Heart left ventricle (tissue), 16 donors: ENCODE data around the gene ITGAV. TPM values are rescaled to one million over a fixed set of nuclear protein-coding genes. Genes with fewer than 3 reads are reported as not detected.

Experiments used
- ATAC-seq, 4 donors: fragments of 200-7000 bp; cut with Tn5 transposase; one replicate each; pipeline ENCODE4 v1.9.1; 2020 to 2022; ENCODE audit warnings: moderate library complexity in 4 of 4, mild to moderate bottlenecking in 3 of 4, moderate number of reproducible peaks in 1 of 4
- DNase-seq, 5 donors: peaks; one replicate each; pipeline ENCODE4 v3.0.0-alpha.2; 2020
- H3K27ac ChIP-seq, 12 donors: fragments of 200-600 bp; sonication (generic) in 4 of 12; one replicate each; pipeline versions ENCODE4 v1.5.0 to v1.8.0; 2016 to 2022; ENCODE audit warnings: mild to moderate bottlenecking in 2 of 12
- H3K27me3 ChIP-seq, 9 donors: fragments of 200-600 bp; sonication (generic) in 2 of 9; one replicate each; pipeline versions ENCODE4 v1.5.1 to v1.8.0; 2016 to 2022; ENCODE audit warnings: mild to moderate bottlenecking in 3 of 9
- H3K36me3 ChIP-seq, 9 donors: fragments of 200-600 bp; sonication (generic) in 2 of 9; one replicate each; pipeline versions ENCODE4 v1.5.0 to v1.8.0; 2018 to 2022; ENCODE audit warnings: mild to moderate bottlenecking in 2 of 9
- H3K4me1 ChIP-seq, 12 donors: fragments of 200-600 bp; sonication (generic) in 4 of 12; one replicate each; pipeline versions ENCODE4 v1.5.0 to v1.8.0; 2016 to 2022; ENCODE audit warnings: mild to moderate bottlenecking in 3 of 12
- H3K4me3 ChIP-seq, 12 donors: fragments of 200-600 bp; sonication (generic) in 4 of 12; one replicate each; pipeline versions ENCODE4 v1.5.0 to v1.8.0; 2017 to 2022; ENCODE audit warnings: mild to moderate bottlenecking in 9 of 12, moderate library complexity in 4 of 12
- H3K9me3 ChIP-seq, 12 donors: fragments of 200-600 bp; sonication (generic) in 4 of 12; one replicate each; pipeline versions ENCODE4 v1.5.0 to v1.8.0; 2016 to 2022; ENCODE audit warnings: mild to moderate bottlenecking in 1 of 12
- POLR2A ChIP-seq, 2 donors: fragments of 450-650 bp; IDR thresholded peaks; one replicate each; pipeline ENCODE4 v1.6.1; 2017; ENCODE audit warnings: antibody characterized with exemption in 2 of 2, mild to moderate bottlenecking in 2 of 2, moderate library complexity in 2 of 2
- WGBS, 4 donors: extraction: QIAGEN DNeasy Blood & Tissue Kit in 2 of 4; methylation state at CpG; one replicate each; pipeline versions ENCODE4 v1.1.5 to v1.1.7; 2013 to 2018; 5-methylcytosine and 5-hydroxymethylcytosine counted together
- intact Hi-C, 10 donors: fragments of 100-400 bp; cut with DNase I; formaldehyde crosslinking; loops; one replicate each; pipeline versions ENCODE4 v1.11.1 to v1.14.2; 2022
- polyA plus RNA-seq, 2 donors: library from polyadenylated mRNA; stranded (reverse); fragments of 200-250 nt; gene quantifications; one replicate each; pipeline ENCODE4 v1.2.3, GENCODE V29; 2013
- total RNA-seq, 9 donors: library from RNA; depleted of rRNA in 2 of 9; stranded (reverse); fragments of >200 nt in 2 of 9; fragmentation: NEBNext Ultra II Directional in 3 of 9; extraction: Animal tissue kit (Norgen Biotek cat#: 25700) in 3 of 9; gene quantifications; one replicate each; pipeline versions ENCODE4 v1.1.0 to v1.2.4, GENCODE V29; 2016 to 2023
- TF ChIP-seq, protein P1 (sequence below), 12 donors: fragments of 200-600 bp; sonication (generic) in 4 of 12; IDR thresholded peaks; one replicate each; pipeline versions ENCODE4 v1.5.0 to v1.8.0; 2018 to 2022; ENCODE audit warnings: antibody characterized with exemption in 12 of 12, mild to moderate bottlenecking in 5 of 12
- donor health status: ischemic (EF 13 %, LVEDD 7.1; RV severe dilation, severe dysfunction).
- donor health status: healthy with polysubstance abuse.
- donor health status: DM: no; HTN: yes; CAD: no.
- donor health status: DM: no; HTN: no; CAD: no.
- donor health status: ischemic (EF 25% LVEDD 6.9; RV normal size, moderate dysfunction).
- donor health status: ischemic (EF 25% LVEDD 5.7; RV mildly dilated, moderate dysfunction).
- donor health status: healthy.
- donor health status: DM: yes; HTN: yes; CAD: no.
- donor health status: ischemic (EF 35%, LVEDD 5.7; RV mildly dilated, moderate dysfunction).
- donor health status: nonischemic (EF 11% LVEDD 7.7; RV severe dilation, severe dysfunction).
- donor health status: DM: yes; HTN: yes; CAD: no.
- donor health status: PGD.
- donor health status: ischemic (EF 29% LVEDD 5.4; RV normal size, mild dysfunction).
- donor health status: nonischemic (EF 23%, LVEDD 6.1; RV moderate dilation, normal function).

The ITGAV gene
- total and polyA plus RNA-seq, 11 donors, result 22.5 to 358 (median 189) TPM

DNA sequence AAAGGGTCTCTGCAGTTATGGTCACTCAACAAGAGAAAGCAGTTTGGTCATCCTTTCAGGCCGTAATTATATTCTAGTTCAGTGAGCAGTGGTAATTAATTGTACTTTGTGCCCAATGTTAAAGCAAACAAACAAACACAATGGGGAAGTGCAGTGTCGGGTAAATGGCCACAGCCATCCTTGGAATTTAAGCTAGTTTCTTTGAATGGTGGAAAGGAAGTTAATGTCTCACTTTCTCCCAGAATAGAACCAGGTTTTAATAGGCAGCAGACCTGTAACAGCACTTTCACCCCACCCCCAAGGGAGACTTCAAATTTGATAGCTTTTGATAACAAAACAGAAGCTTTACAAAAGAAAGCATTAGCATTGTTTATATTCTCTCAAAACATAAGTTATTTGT, 20.0 kb upstream of the ITGAV start:
- peaks cover 0 to 5% (median 0%) of the 10 kb centered on the region in 12 donors for H3K9me3 ChIP-seq
- H3K4me3 ChIP-seq, result no peak overlapping the region
- WGBS, 4 donors, result 66 to 88% (median 72%) methylated on average over 2 of the region's 2 CpGs
- no peaks in the 10 kb centered on the region for H3K27me3 ChIP-seq
- no peak for ATAC-seq
- intact Hi-C loops, result no loop called here
- TF ChIP-seq, protein P1, sequence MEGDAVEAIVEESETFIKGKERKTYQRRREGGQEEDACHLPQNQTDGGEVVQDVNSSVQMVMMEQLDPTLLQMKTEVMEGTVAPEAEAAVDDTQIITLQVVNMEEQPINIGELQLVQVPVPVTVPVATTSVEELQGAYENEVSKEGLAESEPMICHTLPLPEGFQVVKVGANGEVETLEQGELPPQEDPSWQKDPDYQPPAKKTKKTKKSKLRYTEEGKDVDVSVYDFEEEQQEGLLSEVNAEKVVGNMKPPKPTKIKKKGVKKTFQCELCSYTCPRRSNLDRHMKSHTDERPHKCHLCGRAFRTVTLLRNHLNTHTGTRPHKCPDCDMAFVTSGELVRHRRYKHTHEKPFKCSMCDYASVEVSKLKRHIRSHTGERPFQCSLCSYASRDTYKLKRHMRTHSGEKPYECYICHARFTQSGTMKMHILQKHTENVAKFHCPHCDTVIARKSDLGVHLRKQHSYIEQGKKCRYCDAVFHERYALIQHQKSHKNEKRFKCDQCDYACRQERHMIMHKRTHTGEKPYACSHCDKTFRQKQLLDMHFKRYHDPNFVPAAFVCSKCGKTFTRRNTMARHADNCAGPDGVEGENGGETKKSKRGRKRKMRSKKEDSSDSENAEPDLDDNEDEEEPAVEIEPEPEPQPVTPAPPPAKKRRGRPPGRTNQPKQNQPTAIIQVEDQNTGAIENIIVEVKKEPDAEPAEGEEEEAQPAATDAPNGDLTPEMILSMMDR (IDR thresholded peaks at IDR 0.05), result no peak
- no peak for TF ChIP-seq POLR2A (IDR thresholded peaks at IDR 0.05)
- H3K4me1 ChIP-seq, result peaks cover 0 to 3% (median 0%) of the 10 kb centered on the region in 12 donors
- no peak for DNase-seq
- no peaks in the 10 kb centered on the region for H3K36me3 ChIP-seq
- no peak overlapping the region for H3K27ac ChIP-seq

DNA sequence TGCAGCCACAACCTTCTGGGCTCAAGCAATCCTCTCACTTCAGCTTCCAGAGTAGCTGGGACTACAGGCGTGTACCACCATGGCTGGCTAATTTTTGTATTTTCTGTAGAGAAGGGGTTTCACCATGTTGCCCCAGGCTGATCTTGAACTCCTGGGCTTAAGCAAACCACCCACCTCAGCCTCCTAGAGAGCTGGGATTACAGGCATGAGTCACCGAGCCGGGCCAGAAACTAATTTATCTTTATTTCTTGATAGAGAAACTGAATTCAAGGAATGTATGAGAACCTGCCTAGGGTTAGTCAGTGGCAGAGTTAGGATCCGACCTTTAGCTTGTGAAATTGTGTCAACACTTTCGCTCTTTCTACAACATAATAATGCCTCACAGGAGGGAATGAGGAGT, 19.3 kb upstream of the ITGAV start:
- peaks cover 0 to 10% (median 0%) of the 10 kb centered on the region in 12 donors for H3K4me1 ChIP-seq
- intact Hi-C loops, result no loop called here
- 88 to 90% (median 90%) methylated on average over 5 of the region's 5 CpGs for WGBS, 4 donors
- no peak overlapping the region for H3K4me3 ChIP-seq
- no peaks in the 10 kb centered on the region for H3K36me3 ChIP-seq
- peaks cover 0 to 5% (median 0%) of the 10 kb centered on the region in 12 donors for H3K9me3 ChIP-seq
- H3K27ac ChIP-seq, result no peak overlapping the region
- no peak for ATAC-seq
- no peak for DNase-seq
- no peak for TF ChIP-seq POLR2A (IDR thresholded peaks at IDR 0.05)
- TF ChIP-seq, protein P1 (IDR thresholded peaks at IDR 0.05), result no peak
- H3K27me3 ChIP-seq, result no peaks in the 10 kb centered on the region

DNA sequence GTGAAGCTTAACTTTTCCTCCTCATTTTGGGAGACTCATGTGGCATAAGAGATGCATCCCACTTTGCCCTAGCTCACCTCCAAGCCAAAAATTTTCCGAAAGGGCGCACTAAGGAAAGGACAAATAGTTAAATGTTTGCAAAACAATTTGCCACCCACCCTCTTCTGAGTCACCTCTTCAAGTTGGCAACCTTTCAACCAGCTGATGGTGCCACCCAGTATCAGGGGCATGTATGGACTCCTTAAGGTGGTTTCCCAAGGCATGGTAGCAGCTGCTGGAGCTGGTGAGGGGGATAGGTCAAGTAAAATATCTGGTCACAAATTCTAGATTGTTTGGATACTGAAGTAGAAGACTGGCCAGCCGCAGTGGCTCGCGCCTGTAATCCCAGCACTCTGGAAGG, 17.2 kb upstream of the ITGAV start:
- TF ChIP-seq, protein P1 (IDR thresholded peaks at IDR 0.05), result no peak
- no peak for TF ChIP-seq POLR2A (IDR thresholded peaks at IDR 0.05)
- H3K27ac ChIP-seq, result no peak overlapping the region
- ATAC-seq (no peak), DNase-seq (no peak)
- H3K27me3 ChIP-seq, result no peaks in the 10 kb centered on the region
- whole genome bisulfite sequencing, 4 donors, result 92 to 99% (median 98%) methylated on average over 5 of the region's 5 CpGs
- H3K4me1 ChIP-seq, result peaks cover 0 to 20% (median 2%) of the 10 kb centered on the region in 12 donors
- intact Hi-C loops, result no loop called here
- no peak overlapping the region for H3K4me3 ChIP-seq
- peaks cover 0 to 5% (median 0%) of the 10 kb centered on the region in 12 donors for H3K9me3 ChIP-seq
- no peaks in the 10 kb centered on the region for H3K36me3 ChIP-seq

DNA sequence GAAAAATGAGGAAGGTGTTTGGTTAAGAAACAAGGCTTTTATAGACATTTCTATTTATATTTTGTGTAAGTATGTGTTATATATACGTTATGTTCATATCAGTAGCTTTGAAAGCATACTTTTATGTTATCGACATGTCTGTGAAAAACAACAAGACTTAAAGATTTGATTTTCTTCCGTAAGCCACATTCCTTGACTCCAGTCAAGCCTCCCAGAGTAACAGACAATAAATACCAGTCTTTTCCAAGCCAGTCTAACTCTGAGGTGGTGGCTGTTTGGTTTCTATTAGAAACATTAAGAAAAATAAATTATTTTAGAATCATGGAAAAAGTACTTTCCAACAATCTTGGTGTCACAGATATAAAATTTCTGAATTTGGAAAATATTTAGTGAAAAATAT, 16.3 kb upstream of the ITGAV start:
- DNase-seq (no peak), ATAC-seq (no peak)
- TF ChIP-seq POLR2A (IDR thresholded peaks at IDR 0.05), result no peak
- TF ChIP-seq, protein P1 (IDR thresholded peaks at IDR 0.05), result no peak
- 92 to 97% (median 94%) methylated on average over 3 of the region's 3 CpGs for WGBS, 4 donors
- peaks cover 0 to 5% (median 0%) of the 10 kb centered on the region in 12 donors for H3K9me3 ChIP-seq
- peaks cover 0 to 20% (median 2%) of the 10 kb centered on the region in 12 donors for H3K4me1 ChIP-seq
- H3K27ac ChIP-seq, result no peak overlapping the region
- intact Hi-C loops, result no loop called here
- H3K27me3 ChIP-seq, result no peaks in the 10 kb centered on the region
- H3K4me3 ChIP-seq, result no peak overlapping the region
- H3K36me3 ChIP-seq, result no peaks in the 10 kb centered on the region
